ENCODE results near the gene RHBDD2.
"Not testable (repeated sequence)": the region's sequence is repeated elsewhere in the genome, so short reads cannot be mapped to it uniquely, and the experiment has no call there.

Gene RHBDD2

GRCh38 chr7:75849573-75849972, 29.3 kb upstream of the RHBDD2 start (continued):
- no peak for TF ChIP-seq PATZ1 (CRISPR knock-in tag; IDR thresholded peaks at IDR 0.05; ENCODE audit: borderline replicate concordance)

- ATAC-seq = no peak
- no peak for TF ChIP-seq ZFP3 (CRISPR knock-in tag; IDR thresholded peaks at IDR 0.05)
- no peak for TF ChIP-seq TSHZ2 (CRISPR knock-in tag; IDR thresholded peaks at IDR 0.05)
- TF ChIP-seq TCF4 (CRISPR knock-in tag; IDR thresholded peaks at IDR 0.05; ENCODE audit: borderline replicate concordance) = no peak
- TF ChIP-seq ARNTL (CRISPR knock-in tag; IDR thresholded peaks at IDR 0.05; ENCODE audit: borderline replicate concordance, low read depth) = no peak
- TF ChIP-seq PATZ1 (CRISPR knock-in tag; IDR thresholded peaks at IDR 0.05; ENCODE audit: borderline replicate concordance) = no peak
- no peak for TF ChIP-seq GLIS3 (CRISPR knock-in tag; IDR thresholded peaks at IDR 0.05)
- no peak for TF ChIP-seq ZFP30 (CRISPR knock-in tag; IDR thresholded peaks at IDR 0.05)
These were observed 28.6 kb upstream of the RHBDD2 start for GRCh38 chr7:75850235-75850634.

- no peak for TF ChIP-seq CREB5 (CRISPR knock-in tag; IDR thresholded peaks at IDR 0.05; ENCODE audit: low read depth)
- TF ChIP-seq ARNTL (CRISPR knock-in tag; IDR thresholded peaks at IDR 0.05; ENCODE audit: borderline replicate concordance, low read depth) = no peak
- TF ChIP-seq ZNF565 (CRISPR knock-in tag; conservative IDR thresholded peaks at IDR 0.05; ENCODE audit: low read depth) = no peak
- no peak for TF ChIP-seq ZFP3 (CRISPR knock-in tag; IDR thresholded peaks at IDR 0.05)
- no peak for TF ChIP-seq SNAI2 (CRISPR knock-in tag; IDR thresholded peaks at IDR 0.05)
- no peak for TF ChIP-seq BACH2 (CRISPR knock-in tag; IDR thresholded peaks at IDR 0.05; ENCODE audit: borderline replicate concordance)
- no peak for ATAC-seq
These were observed 24.6 kb upstream of the RHBDD2 start for GRCh38 chr7:75854233-75854632.

GRCh38 chr7:75854813-75855345, 24.0 kb upstream of the RHBDD2 start:
- not testable (repeated sequence) for ATAC-seq

GRCh38 chr7:75856536-75856935, 22.3 kb upstream of the RHBDD2 start:
- ATAC-seq = no peak
- TF ChIP-seq TOX (CRISPR knock-in tag; IDR thresholded peaks at IDR 0.05; ENCODE audit: borderline replicate concordance) (no peak), ZFP30 (CRISPR knock-in tag; IDR thresholded peaks at IDR 0.05) (no peak)

- no peak for ATAC-seq
- TF ChIP-seq GLIS3 (CRISPR knock-in tag; IDR thresholded peaks at IDR 0.05) (no peak), OSR1 (CRISPR knock-in tag; IDR thresholded peaks at IDR 0.05) (no peak), RARB (CRISPR knock-in tag; IDR thresholded peaks at IDR 0.05) (no peak)
These were observed 20.4 kb upstream of the RHBDD2 start for GRCh38 chr7:75858410-75858809.

GRCh38 chr7:75861636-75862035, 17.2 kb upstream of the RHBDD2 start:
- no peak for ATAC-seq
- TF ChIP-seq ZC3H10 (CRISPR knock-in tag; IDR thresholded peaks at IDR 0.05) (no peak), PATZ1 (CRISPR knock-in tag; IDR thresholded peaks at IDR 0.05; ENCODE audit: borderline replicate concordance) (no peak), PPARA (CRISPR knock-in tag; IDR thresholded peaks at IDR 0.05; ENCODE audit: borderline replicate concordance) (no peak), CSDC2 (CRISPR knock-in tag; IDR thresholded peaks at IDR 0.05) (no peak), CREB5 (CRISPR knock-in tag; IDR thresholded peaks at IDR 0.05; ENCODE audit: low read depth) (no peak), OSR1 (CRISPR knock-in tag; IDR thresholded peaks at IDR 0.05) (no peak), ZNF70 (CRISPR knock-in tag; IDR thresholded peaks at IDR 0.05) (no peak)

Data from SK-N-SH treated with all-trans-retinoic acid at 6 μM for 48 hours (cell line).